GM15510 (cell line): ENCODE results near the gene WIPF1.

ENCODE experiments used
- POLR2A ChIP-seq: IDR thresholded peaks from 3 replicates; pipeline ENCODE4 v1.6.1; 2011; ENCODE audit warnings: borderline replicate concordance; ENCODE audit not compliant: insufficient read length; ENCODE audit errors: extremely low read depth

Gene WIPF1

DNA sequence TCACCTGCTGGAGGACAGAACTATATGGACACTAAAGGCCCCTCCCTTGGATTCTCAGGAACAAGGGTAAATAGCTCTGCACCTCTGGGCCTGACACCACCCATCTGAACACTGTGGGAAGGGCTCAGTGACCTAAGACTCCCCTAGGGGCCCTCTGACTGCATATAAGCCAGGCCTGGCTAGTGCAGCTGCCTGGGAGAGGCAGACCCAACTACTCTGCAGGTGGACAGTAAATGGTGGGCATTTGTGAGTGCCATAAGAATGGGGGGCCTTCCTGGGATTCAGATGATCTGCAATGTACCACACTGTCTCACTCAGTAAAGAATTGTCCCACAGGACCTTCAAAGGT lies 11.2 kb upstream of the WIPF1 start:
- peak; percentile 13 for TF ChIP-seq POLR2A

DNA sequence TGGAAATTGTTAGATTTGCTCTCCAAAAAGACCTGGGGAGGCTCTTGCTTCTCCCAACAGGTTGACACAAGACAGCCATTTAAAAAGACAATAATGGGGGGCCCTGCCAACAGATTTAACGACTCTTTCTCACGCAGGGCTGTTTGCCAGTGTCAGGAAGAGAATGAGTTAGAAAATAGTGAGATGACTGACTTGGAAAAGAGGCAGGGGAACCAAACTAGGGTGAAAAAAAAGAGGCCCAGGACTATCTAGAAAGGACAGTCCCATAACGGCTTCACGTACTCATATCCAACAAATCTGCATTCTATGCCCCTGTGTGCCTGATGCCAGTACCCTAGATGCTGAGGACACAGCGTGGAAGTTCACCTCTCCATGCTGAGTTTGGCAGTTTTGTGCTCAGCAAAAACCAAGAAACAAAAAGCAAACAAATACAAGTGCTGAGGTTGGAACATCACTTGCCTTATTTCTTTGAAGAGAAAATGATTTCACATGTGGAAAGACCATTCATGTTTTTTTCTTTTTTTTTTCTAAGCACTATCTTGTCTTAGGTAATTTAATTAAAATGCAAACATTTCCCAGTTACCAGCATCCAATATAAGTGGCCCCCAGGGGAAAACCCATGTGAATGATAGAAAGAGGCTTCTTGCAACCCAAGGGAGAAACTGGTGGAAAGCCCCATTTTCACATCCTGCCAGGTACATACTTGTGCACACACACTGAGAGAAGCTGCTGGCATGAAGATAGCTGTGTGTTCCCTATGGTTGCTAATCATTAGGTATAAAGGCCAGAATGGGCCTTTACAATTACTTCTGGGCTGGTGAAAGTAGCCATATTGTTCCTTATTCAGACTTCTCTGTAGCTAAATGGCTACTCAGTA lies 10.6 kb upstream of the WIPF1 start:
- TF ChIP-seq POLR2A, result no peak

- no peak for TF ChIP-seq POLR2A
Measured at GRCh38 chr2:174607584-174607983, 10.0 kb upstream of the WIPF1 start.

DNA sequence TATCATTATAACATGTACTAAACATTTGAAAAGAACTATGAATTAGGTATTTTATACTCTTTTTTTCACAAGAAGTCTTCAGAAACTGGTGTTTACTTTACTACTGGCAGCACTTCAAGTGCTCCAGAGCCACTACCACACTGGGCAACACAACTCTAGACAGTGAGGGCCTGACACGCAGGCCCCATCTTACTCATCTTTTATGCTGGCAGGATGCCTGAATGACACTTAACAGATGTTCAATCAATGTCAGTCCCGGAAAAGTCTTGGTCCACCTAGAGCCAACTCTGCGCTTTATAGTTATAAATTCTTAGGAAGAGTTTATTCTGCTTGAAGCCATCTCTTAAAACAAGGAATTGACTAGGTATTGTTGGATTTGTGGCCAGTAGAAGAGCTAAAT lies 8.7 kb upstream of the WIPF1 start:
- no peak for TF ChIP-seq POLR2A

- no peak for TF ChIP-seq POLR2A
Measured at GRCh38 chr2:174605687-174606086, 8.1 kb upstream of the WIPF1 start.

GRCh38 chr2:174603280-174603679 lies 5.7 kb upstream of the WIPF1 start:
- no peak for TF ChIP-seq POLR2A

DNA sequence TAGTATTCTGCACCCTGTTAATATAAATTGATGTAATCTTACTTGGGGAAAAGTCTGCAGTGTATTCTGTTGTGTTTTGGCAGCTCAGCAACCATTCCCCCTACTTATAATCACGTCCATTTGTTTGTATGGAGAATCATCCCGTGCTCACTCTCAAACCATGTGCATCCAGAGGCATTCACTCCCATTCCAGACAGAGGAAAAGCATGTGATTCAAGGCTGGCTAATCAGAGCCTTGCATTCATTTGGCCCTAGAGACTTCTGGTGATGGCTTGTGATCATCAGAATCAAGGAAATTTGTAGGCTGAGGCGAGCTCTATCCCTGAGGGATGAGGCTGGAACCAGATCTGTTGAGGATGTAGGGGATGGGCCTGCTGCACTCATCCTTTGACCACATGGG lies 5.1 kb upstream of the WIPF1 start:
- no peak for TF ChIP-seq POLR2A

- no peak for TF ChIP-seq POLR2A
Measured at GRCh38 chr2:174600349-174600748, 2.7 kb upstream of the WIPF1 start.

GRCh38 chr2:174599310-174599921 lies 1.8 kb upstream of the WIPF1 start:
- no peak for TF ChIP-seq POLR2A

- TF ChIP-seq POLR2A, result no peak
Measured at GRCh38 chr2:174597009-174597344, 627 bp downstream of the WIPF1 start.

- no peak for TF ChIP-seq POLR2A
Measured at GRCh38 chr2:174595891-174596397, 1.7 kb downstream of the WIPF1 start.

DNA sequence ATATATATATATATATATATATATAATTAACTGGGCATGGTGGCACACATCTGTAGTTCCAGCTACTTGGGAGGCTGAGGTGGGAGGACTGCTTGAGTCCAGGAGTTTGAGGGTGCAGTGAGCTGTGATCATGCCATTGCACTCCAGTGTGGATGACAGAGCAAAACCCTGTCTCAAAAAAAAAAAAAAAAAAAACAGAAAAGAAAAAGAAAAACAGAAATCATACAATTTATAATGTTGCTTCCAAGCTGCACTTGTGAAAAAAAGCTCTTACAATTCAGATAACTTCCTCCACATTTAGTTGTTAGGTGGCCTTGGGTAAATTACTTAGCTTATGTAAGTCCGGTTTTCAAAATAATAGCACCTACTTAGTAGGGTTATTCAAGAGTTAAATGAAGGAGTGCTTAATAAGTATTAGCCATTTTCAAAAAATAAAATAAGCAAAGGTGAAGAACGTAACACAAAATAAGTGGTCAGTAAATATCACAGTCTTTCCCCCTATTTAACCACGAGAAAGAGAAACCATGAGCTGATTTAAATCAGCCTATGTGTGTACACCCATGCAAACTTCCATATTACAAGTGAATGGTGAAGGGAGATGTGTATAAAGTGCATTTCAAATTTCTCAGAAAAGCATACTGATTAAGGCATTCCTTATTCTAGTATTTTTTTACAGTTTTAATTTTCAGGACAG lies 2.3 kb downstream of the WIPF1 start:
- no peak for TF ChIP-seq POLR2A

DNA sequence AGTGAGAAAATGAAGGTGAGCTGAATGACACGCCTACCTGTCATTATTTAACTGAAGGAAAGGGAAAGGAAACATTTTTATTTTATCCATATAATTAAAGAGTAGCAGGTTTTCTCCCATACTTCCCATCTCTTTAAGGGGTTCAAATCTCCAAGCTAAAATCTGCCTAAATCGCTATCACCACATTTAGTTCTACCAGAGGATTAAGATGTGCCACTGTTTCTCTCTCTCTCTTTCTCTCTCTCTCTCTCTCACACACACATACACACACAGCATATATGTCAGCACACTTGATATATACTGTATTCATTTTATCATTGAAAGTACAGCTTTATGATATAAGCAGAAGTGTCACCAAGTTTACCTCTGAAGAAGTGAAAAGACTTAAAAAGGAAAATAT lies 3.1 kb downstream of the WIPF1 start:
- TF ChIP-seq POLR2A, result no peak

- TF ChIP-seq POLR2A, result peak; percentile 24
Measured at GRCh38 chr2:174593574-174594203, 3.9 kb downstream of the WIPF1 start.

DNA sequence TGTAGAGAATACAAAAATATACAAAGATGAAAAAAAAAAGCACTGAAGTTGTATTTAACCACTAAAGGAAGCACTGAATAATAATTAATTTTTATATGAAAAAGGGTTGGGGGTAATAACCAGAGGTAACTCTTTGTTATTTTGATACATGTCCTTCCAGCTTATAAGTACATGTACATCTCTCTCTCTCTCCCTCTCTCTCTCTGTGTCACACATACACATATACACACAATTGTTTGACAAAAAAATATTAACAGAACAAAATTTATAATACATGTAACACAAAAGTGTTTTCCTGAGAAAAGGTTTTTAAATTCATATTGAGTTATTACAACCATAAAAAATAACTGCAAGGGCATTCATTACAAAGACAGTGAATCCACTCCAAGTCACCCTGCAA lies 4.6 kb downstream of the WIPF1 start:
- no peak for TF ChIP-seq POLR2A
